ENCODE data around the gene TAAR2. TPM values are rescaled to one million over a fixed set of nuclear protein-coding genes. Genes with fewer than 3 reads are reported as not detected.

The TAAR2 gene
- total and polyA plus RNA-seq, 2 donors (not counting 3 experiments of a cell fraction or from before 2014, with no cell fraction given), result not detected

- H3K4me2 ChIP-seq (ENCODE audit: insufficient read depth, low read length), result no peak overlapping the region
- DNase-seq (ENCODE audit: low read depth, low spot score) (no peak), FAIRE-seq (no peak)
- dilution Hi-C loops (cut with MboI; ENCODE audit: extremely low pct_ligation_motif_present, low sequenced_read_pairs), result no loop called here
- no peaks in the 10 kb centered on the region for H3K9me3 ChIP-seq (replicated peaks; ENCODE audit: control insufficient read depth, insufficient read depth, low read length)
- intact Hi-C loops (cut with micrococcal nuclease), result no loop called here
- no peaks in the 10 kb centered on the region for H3K79me2 ChIP-seq (ENCODE audit: control insufficient read depth, insufficient read depth, low read length)
- no peak for TF ChIP-seq MYC (IDR thresholded peaks at IDR 0.05; ENCODE audit: low read depth, low read length)
- TF ChIP-seq POLR2AphosphoS5 (IDR thresholded peaks at IDR 0.05; ENCODE audit: insufficient read depth, low read depth, low read length), result no peak
- TF ChIP-seq JUN (IDR thresholded peaks at IDR 0.05; ENCODE audit: borderline replicate concordance, insufficient read depth, insufficient read length, low read depth), result no peak
- TF ChIP-seq FOS (IDR thresholded peaks at IDR 0.05; ENCODE audit: borderline replicate concordance, insufficient read depth, low read length), result no peak
- TF ChIP-seq EZH2 (IDR thresholded peaks at IDR 0.05; ENCODE audit: borderline replicate concordance, low read depth, low read length, severe bottlenecking), result no peak
- no peak for TF ChIP-seq CTCF (IDR thresholded peaks at IDR 0.05; ENCODE audit: extremely low read depth in 1 of 2, insufficient read depth in 1 of 2, low read depth in 1 of 2, low read length in 2 of 2)
- no peak for TF ChIP-seq GATA2 (IDR thresholded peaks at IDR 0.05; ENCODE audit: insufficient read depth, insufficient read length, low read depth, low read length)
- TF ChIP-seq MAX (IDR thresholded peaks at IDR 0.05; ENCODE audit: insufficient read depth, insufficient read length), result no peak
- no peak for TF ChIP-seq POLR2A (IDR thresholded peaks at IDR 0.05; ENCODE audit: low read depth, low read length)
- no peaks in the 10 kb centered on the region for H4K20me1 ChIP-seq (replicated peaks; ENCODE audit: control insufficient read depth, extremely low read depth, insufficient read depth, low read length)
- peaks cover 1 to 5% of the 10 kb centered on the region in 2 experiments for H3K27me3 ChIP-seq (ENCODE audit: control insufficient read depth in 2 of 2, insufficient read depth in 2 of 2, low read length in 2 of 2)
- ChIA-PET POLR2A (interaction anchor here (0.6 kb wide), 1 partner anchor 107 kb away, joined by 4 read pairs; no protein-coding TSS in a partner anchor), CTCF (no interaction called here)
- H3K9me1 ChIP-seq (replicated peaks; ENCODE audit: control insufficient read depth, extremely low read depth, insufficient read depth, low read length), result no peaks in the 10 kb centered on the region
- no peaks in the 10 kb centered on the region for H3K36me3 ChIP-seq (ENCODE audit: control insufficient read depth in 2 of 2, extremely low read depth in 1 of 2, insufficient read depth in 2 of 2, low read length in 2 of 2)
- H2AFZ ChIP-seq (ENCODE audit: low read depth, low read length), result no peak overlapping the region
- no TSS peak for BruUV-seq (replicated peaks)
- H3K9ac ChIP-seq (replicated peaks; ENCODE audit: extremely low read depth, insufficient read depth, low read length), result no peak overlapping the region
- no peak overlapping the region for H3K27ac ChIP-seq (ENCODE audit: insufficient read depth, low read depth, low read length)
- H3K4me1 ChIP-seq (ENCODE audit: control insufficient read depth, extremely low read depth, insufficient read depth, low read length), result no peaks in the 10 kb centered on the region
- H3K4me3 ChIP-seq (replicated peaks in 1 of 3; ENCODE audit: insufficient read depth in 1 of 3, low read depth in 1 of 3, low read length in 3 of 3), result no peak overlapping the region
Measured at GRCh38 chr6:132612449-132613108, 11.5 kb downstream of the TAAR2 start.
